Measurements from ENCODE around the gene TBC1D19. TPM values are rescaled to one million over a fixed set of nuclear protein-coding genes. Genes with fewer than 3 reads are reported as not detected.

Gene TBC1D19
- total and polyA plus RNA-seq, 9 of the 15 experiments (the other 6 are each of a cell fraction or from before 2014, with no cell fraction given) = 0.73 to 5.6 (median 3.7) TPM

DNA sequence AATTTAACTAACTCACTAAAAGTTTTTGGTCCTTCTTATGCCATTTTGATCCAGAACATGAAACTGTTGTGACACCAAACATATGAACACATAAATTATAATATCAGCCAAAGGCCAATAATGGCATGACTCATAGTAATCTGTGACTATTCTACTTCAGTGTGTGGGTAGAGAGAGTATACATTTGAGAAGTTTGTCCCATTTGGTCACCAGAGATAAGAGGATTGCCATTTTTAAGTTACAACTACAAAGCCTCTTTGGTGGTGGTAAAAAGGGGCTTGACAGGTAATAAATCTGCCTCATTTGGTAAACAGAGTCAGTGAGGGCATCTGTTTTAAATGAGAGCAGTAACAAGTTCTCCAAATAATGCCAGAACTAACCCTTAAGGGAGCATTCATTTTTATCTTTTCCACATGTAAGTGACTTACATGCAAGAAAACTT, 117.9 kb downstream of the TBC1D19 start (continued):
- TF ChIP-seq, protein P1, sequence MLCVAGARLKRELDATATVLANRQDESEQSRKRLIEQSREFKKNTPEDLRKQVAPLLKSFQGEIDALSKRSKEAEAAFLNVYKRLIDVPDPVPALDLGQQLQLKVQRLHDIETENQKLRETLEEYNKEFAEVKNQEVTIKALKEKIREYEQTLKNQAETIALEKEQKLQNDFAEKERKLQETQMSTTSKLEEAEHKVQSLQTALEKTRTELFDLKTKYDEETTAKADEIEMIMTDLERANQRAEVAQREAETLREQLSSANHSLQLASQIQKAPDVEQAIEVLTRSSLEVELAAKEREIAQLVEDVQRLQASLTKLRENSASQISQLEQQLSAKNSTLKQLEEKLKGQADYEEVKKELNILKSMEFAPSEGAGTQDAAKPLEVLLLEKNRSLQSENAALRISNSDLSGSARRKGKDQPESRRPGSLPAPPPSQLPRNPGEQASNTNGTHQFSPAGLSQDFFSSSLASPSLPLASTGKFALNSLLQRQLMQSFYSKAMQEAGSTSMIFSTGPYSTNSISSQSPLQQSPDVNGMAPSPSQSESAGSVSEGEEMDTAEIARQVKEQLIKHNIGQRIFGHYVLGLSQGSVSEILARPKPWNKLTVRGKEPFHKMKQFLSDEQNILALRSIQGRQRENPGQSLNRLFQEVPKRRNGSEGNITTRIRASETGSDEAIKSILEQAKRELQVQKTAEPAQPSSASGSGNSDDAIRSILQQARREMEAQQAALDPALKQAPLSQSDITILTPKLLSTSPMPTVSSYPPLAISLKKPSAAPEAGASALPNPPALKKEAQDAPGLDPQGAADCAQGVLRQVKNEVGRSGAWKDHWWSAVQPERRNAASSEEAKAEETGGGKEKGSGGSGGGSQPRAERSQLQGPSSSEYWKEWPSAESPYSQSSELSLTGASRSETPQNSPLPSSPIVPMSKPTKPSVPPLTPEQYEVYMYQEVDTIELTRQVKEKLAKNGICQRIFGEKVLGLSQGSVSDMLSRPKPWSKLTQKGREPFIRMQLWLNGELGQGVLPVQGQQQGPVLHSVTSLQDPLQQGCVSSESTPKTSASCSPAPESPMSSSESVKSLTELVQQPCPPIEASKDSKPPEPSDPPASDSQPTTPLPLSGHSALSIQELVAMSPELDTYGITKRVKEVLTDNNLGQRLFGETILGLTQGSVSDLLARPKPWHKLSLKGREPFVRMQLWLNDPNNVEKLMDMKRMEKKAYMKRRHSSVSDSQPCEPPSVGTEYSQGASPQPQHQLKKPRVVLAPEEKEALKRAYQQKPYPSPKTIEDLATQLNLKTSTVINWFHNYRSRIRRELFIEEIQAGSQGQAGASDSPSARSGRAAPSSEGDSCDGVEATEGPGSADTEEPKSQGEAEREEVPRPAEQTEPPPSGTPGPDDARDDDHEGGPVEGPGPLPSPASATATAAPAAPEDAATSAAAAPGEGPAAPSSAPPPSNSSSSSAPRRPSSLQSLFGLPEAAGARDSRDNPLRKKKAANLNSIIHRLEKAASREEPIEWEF (CRISPR knock-in tag; IDR thresholded peaks at IDR 0.05) = peak; percentile 55; the same call in 1 of the 2 replicates
- TF ChIP-seq RNF2 (IDR thresholded peaks at IDR 0.05) = peak; percentile 50; the same call in 1 of the 2 replicates
- TF ChIP-seq, protein P2, sequence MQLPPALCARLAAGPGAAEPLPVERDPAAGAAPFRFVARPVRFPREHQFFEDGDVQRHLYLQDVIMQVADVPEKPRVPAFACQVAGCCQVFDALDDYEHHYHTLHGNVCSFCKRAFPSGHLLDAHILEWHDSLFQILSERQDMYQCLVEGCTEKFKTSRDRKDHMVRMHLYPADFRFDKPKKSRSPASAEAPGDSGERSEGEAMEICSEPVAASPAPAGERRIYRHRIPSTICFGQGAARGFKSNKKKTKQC (CRISPR knock-in tag; IDR thresholded peaks at IDR 0.05) = no peak
- peak; percentile 14; the same call in 1 of the 2 replicates for TF ChIP-seq DMBX1 (CRISPR knock-in tag; IDR thresholded peaks at IDR 0.05; ENCODE audit: borderline replicate concordance)
- 0 out of 4 replicates have a peak, but pooled peaks of 1 of the 2 experiments have one; percentile 45 for TF ChIP-seq TEAD1 (CRISPR knock-in tag; IDR thresholded peaks at IDR 0.05)
- TF ChIP-seq GABPB1 (CRISPR knock-in tag; IDR thresholded peaks at IDR 0.05) = no peak
- TF ChIP-seq TOE1 (IDR thresholded peaks at IDR 0.05; ENCODE audit: borderline replicate concordance) = no peak
- TF ChIP-seq TOE1 (CRISPR knock-in tag; IDR thresholded peaks at IDR 0.05; ENCODE audit: borderline replicate concordance, low read depth) = no peak
- peak; percentile 23; the same call in 1 of the 2 replicates for TF ChIP-seq C11orf30 (IDR thresholded peaks at IDR 0.05; ENCODE audit: low read depth)
- no peak for TF ChIP-seq HOXB6 (CRISPR knock-in tag; IDR thresholded peaks at IDR 0.05; ENCODE audit: borderline replicate concordance)
- no peak for TF ChIP-seq CBX2 (IDR thresholded peaks at IDR 0.05; ENCODE audit: insufficient read depth, low read length, poor library complexity, severe bottlenecking)
- TF ChIP-seq, protein P3, sequence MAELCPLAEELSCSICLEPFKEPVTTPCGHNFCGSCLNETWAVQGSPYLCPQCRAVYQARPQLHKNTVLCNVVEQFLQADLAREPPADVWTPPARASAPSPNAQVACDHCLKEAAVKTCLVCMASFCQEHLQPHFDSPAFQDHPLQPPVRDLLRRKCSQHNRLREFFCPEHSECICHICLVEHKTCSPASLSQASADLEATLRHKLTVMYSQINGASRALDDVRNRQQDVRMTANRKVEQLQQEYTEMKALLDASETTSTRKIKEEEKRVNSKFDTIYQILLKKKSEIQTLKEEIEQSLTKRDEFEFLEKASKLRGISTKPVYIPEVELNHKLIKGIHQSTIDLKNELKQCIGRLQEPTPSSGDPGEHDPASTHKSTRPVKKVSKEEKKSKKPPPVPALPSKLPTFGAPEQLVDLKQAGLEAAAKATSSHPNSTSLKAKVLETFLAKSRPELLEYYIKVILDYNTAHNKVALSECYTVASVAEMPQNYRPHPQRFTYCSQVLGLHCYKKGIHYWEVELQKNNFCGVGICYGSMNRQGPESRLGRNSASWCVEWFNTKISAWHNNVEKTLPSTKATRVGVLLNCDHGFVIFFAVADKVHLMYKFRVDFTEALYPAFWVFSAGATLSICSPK (IDR thresholded peaks at IDR 0.05; ENCODE audit: borderline replicate concordance) = no peak
- TF ChIP-seq ILF3 (IDR thresholded peaks at IDR 0.05; ENCODE audit: borderline replicate concordance) = no peak
- no peak for TF ChIP-seq FOXK1 (CRISPR knock-in tag; IDR thresholded peaks at IDR 0.05; ENCODE audit: borderline replicate concordance)
- TF ChIP-seq, protein P4, sequence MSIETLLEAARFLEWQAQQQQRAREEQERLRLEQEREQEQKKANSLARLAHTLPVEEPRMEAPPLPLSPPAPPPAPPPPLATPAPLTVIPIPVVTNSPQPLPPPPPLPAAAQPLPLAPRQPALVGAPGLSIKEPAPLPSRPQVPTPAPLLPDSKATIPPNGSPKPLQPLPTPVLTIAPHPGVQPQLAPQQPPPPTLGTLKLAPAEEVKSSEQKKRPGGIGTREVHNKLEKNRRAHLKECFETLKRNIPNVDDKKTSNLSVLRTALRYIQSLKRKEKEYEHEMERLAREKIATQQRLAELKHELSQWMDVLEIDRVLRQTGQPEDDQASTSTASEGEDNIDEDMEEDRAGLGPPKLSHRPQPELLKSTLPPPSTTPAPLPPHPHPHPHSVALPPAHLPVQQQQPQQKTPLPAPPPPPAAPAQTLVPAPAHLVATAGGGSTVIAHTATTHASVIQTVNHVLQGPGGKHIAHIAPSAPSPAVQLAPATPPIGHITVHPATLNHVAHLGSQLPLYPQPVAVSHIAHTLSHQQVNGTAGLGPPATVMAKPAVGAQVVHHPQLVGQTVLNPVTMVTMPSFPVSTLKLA (conservative IDR thresholded peaks at IDR 0.05) = 0 out of 4 replicates have a peak, but pooled peaks of 1 of the 2 experiments have one; percentile 24
- peak; percentile 91 for TF ChIP-seq PML (IDR thresholded peaks at IDR 0.05; ENCODE audit: low read length)
- no peak for TF ChIP-seq WHSC1 (IDR thresholded peaks at IDR 0.05; ENCODE audit: low read length)
